Fibroblast of peridontal ligament (primary cell): ENCODE data around the gene MSRB3.

Experiments used
- DNase-seq: peaks from one replicate; pipeline ENCODE4 v3.0.0-alpha.2; 2010; ENCODE audit errors: extremely low read depth

The MSRB3 gene

DNA sequence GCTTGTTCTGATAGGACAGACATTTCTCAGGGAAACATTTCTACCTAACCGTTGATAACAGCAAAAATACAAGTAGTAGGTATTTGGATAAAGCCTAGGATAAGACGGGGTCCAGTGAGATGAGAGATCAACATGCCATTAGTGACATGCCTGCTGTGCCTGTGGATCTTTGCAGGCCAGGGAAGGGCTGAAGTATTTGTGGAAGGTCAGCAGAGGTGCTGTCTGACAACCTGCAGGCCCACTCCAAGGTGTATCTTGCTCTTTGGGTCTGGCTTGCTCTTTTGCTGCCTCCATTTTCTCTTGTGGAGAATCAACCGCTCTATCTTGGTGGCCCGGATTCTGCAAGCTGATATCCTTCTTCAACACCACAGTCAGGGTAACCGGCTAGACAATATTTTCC is 46.7 kb downstream of the MSRB3 start:
- DNase-seq: no peak

DNA sequence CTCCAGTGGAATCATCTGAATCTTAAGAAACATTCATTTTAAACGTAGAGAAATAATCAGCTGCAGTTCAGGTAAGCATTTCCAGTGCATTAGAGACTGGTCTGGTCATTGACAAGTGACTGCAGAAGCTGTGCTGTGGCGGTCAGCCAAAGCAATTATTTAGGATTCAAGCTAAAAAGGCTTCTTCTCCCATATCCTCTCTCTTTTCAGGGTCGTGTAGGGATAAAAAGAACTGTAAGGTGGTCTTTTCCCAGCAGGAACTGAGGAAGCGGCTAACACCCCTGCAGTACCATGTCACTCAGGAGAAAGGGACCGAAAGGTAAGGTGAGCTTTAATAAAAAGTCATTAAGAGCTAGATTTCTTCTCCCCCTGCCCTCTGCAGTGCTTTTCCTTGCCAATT is 48.1 kb downstream of the MSRB3 start:
- DNase-seq: no peak

DNA sequence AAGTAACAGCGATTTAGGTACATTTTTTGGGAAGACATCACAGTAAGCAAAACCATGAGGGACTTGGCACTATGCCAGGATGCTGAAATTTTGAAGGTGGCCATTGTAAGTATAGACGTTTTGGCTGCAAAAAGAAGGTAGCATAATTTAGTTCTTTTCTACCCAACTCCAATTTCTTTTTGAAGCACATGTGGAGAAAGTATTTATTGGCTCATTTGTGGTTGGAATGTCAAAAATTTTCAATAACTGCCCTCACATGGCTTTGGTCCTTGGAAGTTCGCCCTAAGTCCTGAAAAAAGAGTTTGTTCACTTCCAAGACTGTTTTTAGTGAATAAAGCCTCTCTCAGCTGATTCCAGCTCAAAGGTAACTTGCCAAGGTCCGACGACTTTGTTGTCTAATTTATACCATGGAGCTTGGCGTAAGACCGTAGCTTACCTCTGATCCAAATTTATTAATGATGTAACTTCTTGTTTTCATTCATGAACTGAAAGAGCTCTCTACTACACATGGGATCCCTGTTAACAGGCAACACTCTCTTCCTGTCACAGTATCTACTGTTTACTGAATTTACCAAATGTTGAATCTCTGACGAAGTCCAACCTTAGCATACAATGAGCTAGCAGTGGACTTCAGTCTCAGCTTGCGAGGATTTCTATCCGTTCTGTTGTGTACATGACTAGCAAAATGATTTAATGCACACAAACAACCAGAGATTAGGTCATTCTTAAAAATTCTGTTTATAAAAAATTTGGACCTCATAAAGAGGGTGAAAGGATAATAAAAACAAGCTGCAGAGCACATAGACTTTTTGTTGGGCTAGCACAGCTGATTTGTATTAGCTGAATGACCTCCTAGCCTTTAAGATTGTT is 49.0 kb downstream of the MSRB3 start:
- peak; percentile 95 for DNase-seq

DNA sequence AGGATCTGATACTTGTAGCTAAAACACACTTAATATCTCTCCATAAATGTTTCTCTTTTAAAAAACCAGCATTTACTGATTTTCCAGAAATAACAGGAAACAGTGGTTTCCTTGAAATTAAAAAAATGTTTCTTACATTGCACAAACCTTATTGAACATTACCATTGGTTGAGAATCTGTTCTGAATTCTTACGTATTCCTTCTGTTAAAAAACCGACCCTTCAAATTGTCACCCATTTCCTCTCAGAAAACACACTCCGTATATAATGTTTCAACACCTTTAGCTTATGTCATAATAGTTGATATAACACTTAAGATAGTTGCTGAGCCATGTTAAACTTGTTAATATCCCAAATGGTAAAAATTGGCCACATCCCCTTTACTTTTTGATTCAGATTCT is 51.2 kb downstream of the MSRB3 start:
- DNase-seq: no peak

DNA sequence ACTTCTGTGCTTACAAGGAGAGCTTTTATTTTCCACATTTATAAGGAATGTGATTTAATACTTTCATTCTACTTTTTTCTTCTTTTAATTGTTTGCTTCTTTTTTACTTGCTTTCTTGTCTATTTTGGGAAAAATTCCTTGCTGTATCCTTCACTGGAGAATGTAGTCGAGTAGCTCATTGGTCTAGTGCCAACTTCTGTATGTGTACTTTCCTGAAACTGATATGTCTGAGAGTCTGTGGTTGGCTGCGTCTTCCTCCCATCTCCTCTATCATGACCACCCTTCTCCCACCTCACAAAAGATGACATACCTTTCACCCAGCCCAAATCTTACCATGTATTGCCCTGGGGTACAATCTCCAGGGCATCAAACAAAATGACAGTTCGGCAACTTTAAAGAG is 51.8 kb downstream of the MSRB3 start:
- DNase-seq: peak; percentile 59

DNA sequence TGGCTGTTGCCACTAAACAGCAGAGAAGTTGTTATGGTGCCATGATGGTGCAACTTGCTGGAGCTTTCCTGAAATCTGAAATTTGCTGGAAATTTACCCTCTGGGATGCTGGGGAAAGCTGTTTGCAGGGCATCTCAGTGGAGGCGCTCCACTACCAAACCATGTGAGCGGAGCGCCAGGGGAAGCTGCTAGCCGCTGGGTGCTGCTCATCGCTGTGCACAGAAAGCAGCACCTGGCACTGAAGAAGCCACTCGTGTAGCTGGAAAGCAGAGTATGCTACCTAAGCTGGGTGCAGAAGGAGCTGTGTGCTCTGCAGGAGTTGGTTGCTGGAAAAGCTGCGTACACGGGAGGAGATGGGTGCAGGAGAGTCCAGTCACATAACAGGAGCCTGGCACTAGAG is 53.0 kb downstream of the MSRB3 start:
- DNase-seq: no peak

DNA sequence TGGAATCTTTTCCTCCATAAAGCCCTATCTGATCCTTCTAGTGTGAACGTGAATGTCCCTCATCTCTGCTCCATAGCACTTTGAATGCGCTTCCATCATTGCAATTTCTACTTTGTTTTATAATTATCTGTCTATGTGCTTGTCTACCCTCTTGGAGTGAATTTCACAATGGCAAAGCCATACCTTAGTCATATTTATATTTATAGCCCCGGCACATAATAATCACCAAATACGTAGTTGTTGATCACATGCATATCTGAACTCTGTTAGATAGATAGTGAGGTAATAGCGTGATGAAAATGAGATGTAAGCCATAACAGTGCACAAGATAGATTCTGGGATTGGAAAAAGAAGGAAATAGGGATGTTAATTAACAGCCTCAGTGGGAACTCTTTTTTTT is 55.2 kb downstream of the MSRB3 start:
- DNase-seq: no peak

DNA sequence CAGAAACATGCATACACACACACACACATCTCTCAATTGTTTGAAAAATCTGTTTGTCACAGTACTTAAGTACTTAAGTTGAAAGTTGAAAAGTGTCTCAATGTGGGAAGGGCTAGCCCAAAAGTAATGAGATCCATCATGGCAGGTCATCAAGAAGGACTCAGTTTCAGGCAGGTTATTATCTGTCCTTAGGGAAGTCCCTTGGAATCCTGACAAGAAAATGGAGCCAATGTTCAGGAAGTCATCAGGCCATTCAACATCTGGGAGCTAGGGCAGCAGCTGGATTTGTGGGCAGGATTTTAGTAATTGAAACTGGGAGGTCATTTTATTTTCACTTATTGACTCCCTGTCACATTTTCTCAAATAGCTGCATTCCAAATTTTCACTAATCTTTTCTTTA is 56.0 kb downstream of the MSRB3 start:
- peak; percentile 25 for DNase-seq

DNA sequence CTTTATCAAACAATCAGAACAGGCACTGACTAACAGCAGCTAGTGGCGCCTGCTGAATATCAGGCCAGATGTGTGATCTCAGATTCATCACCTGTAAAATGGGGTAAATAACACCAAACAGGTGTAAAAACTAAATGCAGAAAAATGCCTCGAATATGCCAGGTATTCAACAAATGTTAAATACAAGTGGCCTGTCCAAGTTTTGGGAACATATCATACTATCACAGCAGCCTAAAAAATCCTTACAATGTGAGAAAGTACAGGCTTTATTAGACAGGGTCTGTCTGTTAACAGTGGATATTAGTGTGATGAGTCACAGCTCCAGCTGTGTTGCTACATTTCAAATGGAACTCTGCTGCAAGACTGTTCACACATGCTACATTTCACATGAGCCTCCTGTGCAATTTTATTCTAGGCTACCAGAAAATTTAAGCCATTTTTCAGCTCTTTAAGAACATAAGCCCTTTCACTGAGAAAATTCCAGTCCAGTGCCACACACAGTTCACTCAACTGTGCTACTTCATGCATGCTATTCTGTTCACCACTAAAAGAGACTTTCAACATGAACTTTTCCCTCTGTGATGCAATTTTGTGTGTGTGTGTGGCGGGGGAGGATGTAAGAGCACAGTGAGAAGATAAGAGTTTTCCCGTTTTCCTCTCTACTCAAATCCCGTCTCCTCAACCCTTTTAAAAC is 56.7 kb downstream of the MSRB3 start:
- peak; percentile 88 for DNase-seq

DNA sequence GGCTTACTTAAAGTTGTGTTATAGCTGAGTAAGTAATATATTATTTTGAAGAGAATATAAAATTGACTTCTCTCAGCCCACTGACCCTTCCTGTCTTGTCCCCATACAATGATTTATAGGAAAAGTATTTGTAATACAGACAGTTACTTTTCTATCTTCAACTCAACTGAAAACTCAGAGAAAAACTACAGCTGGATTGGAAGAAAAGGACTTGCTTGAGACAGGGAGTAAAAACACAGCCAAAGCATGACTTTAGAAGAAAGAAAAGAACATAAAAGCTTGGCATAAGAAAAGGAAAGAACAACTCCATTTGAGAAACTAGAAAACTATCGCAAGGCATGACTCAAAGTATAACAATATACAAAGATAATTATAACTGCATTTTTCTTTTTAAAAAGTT is 57.5 kb downstream of the MSRB3 start:
- peak; percentile 34 for DNase-seq

DNA sequence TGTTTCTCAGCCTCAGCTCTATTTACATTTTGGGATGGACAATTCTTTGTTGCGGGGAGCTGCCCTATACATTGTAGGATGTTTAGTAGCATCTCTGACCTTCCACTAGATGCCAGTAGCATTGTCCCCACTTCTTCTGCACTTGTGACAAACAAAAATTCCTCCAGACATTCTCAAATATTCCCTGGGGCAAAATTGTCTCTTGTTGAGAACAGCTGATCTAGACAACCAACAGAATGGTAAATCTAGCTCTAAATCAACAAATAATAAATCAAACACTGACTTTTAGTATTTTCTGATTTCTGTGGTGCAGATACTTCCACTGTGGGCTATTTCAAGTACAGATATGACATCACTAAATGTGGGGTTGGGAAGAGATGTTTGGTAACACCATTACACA is 60.7 kb downstream of the MSRB3 start:
- no peak for DNase-seq

DNA sequence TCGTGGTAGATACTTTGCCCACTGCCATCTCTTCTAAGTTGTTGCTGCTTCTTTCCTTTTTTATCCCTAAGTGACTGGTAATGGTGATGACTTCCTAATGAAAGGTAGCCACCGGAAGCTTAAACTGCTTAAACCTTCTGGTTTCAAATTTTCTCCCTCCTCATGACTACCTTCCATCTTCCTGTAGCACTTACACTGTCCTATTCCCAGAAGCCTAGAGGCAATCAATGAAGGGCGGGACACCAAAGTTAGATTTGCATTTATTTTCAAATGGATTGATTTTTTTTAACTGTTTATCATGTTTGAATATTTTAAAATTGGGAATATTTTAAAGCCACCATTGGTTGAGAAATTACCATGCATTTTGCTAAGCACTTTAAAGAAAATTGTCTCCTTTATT is 64.7 kb downstream of the MSRB3 start:
- no peak for DNase-seq

DNA sequence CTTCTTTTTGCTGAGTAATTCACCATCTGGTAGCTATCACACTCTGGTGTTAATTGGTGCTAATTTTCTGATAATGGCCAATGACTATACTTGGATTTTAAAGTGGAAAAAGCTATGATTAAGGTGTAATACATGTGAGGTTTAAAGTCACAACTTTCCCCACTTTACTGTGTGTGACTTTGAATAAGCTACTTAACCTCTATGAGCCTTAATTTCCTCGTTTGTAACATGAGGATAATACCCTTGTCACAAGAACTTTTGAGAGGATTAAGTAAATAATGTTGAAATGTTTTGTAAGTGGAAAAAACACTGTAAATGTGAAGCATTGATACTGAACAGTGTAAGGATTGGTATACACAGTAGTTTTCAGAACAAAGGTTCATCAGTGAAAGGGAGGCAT is 65.3 kb downstream of the MSRB3 start:
- no peak for DNase-seq

DNA sequence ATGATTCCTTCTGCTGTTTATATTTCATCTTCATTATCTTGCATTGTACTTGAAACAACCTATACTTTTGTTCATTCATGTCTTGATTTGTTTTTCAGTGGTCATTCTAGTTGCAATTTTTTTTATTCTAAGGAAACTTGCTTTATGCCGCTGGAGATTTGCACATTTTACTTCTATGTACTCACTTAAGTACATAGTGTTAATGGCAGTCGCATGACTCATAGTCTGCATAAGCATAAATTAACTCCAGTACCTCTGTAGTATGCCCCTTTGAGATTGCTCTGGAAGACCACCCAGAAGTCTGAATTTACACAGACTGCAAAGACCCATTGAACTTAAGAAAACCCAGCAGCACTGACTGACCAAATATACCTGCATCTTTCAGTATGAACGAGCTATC is 77.0 kb downstream of the MSRB3 start:
- DNase-seq: peak; percentile 24

DNA sequence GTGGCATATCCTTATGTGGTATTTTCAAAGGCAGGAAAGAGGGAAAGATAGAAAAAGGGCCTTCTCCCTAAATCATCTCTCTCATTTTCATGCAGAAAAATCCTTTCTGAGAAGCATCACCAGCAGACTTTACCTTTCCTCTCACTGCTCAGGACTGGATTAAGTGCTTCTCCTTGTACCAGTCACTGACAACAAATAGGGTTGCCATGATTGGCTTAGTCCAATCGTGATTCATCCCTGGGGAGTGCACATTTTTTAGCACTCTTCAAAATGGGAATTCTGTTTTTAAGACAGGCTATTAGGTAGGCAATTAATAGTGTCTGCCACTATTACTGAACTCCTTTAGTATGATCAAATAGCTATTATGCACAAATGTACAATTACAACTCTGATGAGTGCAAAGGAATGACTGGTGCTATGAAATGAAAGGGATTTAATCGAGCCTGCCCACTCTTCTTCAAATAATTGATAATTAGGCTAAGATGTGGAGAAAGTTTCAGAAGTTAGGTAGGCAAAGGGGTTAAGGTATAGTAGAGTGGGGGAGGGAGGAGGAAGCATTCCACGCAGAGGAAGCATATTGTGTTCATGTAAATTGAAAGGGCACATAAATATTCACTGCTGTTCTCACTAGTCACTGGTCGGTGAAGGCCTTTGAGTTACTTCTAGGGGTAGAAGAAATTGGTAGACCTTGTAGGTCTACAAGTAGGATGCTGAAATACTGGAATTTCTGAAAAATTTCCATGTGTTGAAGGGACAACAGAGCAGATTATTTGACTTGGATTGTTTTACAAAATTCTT is 84.0 kb downstream of the MSRB3 start:
- no peak for DNase-seq

DNA sequence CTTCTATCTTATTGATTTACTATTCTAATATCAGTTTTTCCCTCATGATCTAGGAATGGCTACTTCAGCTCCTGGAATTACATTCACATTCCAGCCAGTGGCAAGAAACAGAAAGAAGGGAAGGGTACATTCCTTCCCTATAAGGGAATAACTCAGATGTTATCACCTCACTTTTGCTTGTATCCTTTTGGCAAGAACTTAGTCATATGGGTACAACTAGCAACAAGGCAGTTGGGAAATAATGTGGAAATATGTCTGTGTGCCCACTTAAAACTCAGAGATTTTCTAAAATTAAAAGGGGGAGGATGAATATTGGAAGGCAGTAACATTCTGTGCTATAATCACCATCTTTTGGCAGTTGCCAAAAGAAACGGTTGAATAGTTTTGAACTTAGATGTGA is 85.6 kb downstream of the MSRB3 start:
- DNase-seq: peak; percentile 52

DNA sequence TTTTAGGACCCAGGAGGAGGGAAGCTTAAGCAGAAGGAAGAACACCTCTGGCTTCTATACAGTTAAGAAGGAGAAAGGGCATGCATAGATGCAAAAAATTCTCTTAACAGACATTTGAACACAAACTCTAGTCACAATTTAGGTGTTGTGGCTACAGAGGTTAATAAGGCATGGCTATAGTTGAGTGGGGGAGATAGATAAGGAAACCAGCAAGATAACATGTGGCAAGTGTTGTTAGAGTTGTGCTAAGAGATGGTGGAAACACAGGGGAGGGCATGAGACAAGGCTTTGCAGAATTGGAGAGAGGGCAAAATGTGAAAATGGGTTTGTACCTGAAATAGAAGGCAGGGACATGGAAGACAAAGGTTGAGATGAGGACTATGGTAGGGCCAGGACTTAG is 88.9 kb downstream of the MSRB3 start:
- no peak for DNase-seq

DNA sequence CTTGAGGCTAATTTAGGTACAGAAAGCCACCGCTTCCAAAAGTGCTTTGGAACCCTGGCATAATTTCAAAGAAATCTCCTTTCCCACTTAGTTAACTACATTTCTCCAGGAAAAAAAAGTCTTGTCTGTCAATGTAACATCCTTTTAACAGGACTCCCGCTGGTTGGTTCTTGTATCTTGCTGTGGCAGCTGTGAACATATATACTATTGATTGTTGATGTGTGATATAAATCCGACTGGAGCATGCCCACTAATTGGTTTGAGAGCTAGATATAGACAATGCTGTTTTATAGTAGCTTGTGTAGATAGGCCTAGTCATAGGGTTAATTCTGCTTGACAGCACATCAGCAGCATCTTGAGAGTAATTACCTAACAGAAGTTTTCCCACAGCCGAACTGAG is 89.6 kb downstream of the MSRB3 start:
- no peak for DNase-seq

DNA sequence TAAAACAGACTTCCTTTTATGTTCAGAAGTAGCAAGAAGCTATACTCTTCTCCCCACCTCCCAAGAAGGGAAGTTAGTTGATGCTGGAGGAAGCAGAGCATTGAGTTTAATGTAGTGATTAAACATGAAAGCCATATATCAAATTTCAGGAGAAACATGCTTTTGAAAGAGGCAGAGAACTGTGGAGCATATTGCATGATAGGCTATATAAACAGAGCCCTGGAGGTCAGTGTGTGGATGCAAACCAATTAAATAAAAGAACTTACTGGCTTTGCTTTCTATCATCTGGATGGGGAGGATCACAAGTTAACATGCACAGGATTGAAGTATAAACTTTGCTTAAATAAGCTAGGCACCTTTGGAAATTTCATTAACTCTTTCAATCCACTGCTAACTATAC is 94.1 kb downstream of the MSRB3 start:
- peak; percentile 87 for DNase-seq

DNA sequence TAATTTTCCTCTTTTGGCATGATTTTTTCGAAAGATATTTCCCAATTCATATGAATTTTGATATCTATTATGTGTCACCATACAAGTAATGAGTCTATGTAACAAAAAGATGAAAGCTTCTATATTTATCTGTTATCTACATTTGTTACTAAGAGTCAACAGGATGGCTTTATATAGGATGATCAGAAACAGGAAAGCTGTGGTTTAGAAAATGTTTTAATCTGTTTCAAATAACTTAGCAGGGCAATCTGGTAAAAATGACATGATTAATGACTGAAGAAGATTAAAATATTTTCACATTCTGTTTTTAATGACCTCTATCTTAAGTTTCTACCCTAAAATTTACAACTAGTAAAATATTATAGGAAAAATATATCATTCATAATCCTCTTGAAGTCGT is 105.8 kb downstream of the MSRB3 start:
- DNase-seq: no peak

DNA sequence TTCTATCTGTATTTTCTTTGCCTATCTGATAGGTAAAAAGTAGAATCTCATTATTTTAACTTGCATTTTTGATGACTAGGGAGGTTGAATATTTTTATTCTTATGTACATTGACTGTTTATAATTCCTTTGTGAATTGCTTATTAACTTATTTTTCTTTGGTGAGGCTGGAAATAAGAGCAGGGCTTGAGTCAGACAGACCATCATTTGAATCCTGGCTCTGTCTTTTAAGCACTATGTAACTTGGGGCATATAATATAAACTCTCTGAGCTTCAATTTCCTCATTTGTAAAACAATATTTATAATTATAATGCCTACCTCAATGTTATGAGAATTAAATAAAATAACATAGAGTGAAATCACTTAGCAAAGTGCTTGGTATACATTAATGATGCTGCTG is 108.9 kb downstream of the MSRB3 start:
- peak; percentile 13 for DNase-seq

DNA sequence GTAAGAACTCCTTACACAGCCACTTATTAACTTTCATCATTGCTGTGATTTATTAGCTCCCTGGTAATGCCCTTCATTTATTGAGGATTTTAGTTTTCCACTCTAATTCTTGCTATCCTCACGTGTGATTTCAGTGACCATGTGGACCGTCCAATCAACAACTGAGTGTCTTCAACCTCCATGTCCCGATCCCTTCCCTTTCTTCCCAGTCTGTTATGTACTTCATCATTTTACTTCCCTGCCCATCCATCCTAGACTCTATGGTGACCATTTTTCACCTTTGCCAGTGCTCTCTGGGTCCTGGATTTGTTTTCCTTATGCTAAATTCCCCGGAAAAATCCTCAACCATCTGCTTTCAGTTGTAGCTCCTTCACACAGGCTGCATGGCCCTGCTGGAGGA is 111.0 kb downstream of the MSRB3 start:
- no peak for DNase-seq

DNA sequence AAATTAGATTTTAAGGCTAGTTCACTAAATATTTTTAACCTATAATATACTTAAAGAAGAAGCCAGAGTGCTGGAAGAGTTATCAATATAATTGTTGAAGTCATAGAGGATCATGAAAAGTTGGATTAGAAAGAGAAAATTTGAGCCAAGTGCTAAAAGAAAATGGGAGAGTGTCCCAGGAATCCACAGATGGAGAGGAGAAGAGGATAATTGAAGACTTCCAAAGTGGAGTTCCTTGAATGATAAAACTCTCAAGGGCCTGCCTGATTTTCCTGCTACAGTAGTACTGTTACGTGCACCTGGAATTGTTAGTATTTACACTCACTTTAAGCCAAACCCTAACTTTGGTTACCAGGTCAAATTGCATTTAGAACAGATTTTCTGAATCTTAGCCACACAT is 113.2 kb downstream of the MSRB3 start:
- DNase-seq: no peak
